Measurements from ENCODE around the gene CDKAL1.

- TF ChIP-seq, protein P1, sequence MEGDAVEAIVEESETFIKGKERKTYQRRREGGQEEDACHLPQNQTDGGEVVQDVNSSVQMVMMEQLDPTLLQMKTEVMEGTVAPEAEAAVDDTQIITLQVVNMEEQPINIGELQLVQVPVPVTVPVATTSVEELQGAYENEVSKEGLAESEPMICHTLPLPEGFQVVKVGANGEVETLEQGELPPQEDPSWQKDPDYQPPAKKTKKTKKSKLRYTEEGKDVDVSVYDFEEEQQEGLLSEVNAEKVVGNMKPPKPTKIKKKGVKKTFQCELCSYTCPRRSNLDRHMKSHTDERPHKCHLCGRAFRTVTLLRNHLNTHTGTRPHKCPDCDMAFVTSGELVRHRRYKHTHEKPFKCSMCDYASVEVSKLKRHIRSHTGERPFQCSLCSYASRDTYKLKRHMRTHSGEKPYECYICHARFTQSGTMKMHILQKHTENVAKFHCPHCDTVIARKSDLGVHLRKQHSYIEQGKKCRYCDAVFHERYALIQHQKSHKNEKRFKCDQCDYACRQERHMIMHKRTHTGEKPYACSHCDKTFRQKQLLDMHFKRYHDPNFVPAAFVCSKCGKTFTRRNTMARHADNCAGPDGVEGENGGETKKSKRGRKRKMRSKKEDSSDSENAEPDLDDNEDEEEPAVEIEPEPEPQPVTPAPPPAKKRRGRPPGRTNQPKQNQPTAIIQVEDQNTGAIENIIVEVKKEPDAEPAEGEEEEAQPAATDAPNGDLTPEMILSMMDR (IDR thresholded peaks at IDR 0.05; ENCODE audit: low read depth, low read length): no peak
- no peak for TF ChIP-seq EZH2phosphoT487 (IDR thresholded peaks at IDR 0.05; ENCODE audit: low read depth)
These were observed 663.9 kb downstream of the CDKAL1 start for GRCh38 chr6:21198032-21198640.
